Stimulated activated CD8-positive, alpha-beta memory T cell treated with anti-CD3 and anti-CD28 coated beads, Interleukin-12 subunit alpha, Interleukin-12 subunit beta, amount 100 ng/mL, for 1 hour (primary cell): Measurements from ENCODE around the gene AKR1C3.
"Not testable (repeated sequence)": the region's sequence is repeated elsewhere in the genome, so short reads cannot be mapped to it uniquely, and the experiment has no call there.

Source experiments
- DNase-seq: peaks from one replicate; pipeline ENCODE4 v3.0.0-alpha.2; 2020; ENCODE audit warnings: low read depth

AKR1C3 gene

GRCh38 chr10:5094265-5095205, at the start of gene AKR1C3:
Gene AKR1C3, plus strand, starts transcription at chr10:5094414. Its CDS starts 31 bp downstream, at chr10:5094445.
- DNase-seq, result no peak

GRCh38 chr10:5045095-5045494, 49.1 kb upstream of the AKR1C3 start:
- DNase-seq, result no peak

- no peak for DNase-seq
These were observed 47.8 kb upstream of the AKR1C3 start for GRCh38 chr10:5046410-5046809.

GRCh38 chr10:5047055-5047454, 47.2 kb upstream of the AKR1C3 start:
- not testable (repeated sequence) for DNase-seq

GRCh38 chr10:5047912-5048628, 46.1 kb upstream of the AKR1C3 start:
- DNase-seq, result no peak

- DNase-seq, result not testable (repeated sequence)
These were observed 41.2 kb upstream of the AKR1C3 start for GRCh38 chr10:5052951-5053500.

GRCh38 chr10:5054831-5055230, 39.4 kb upstream of the AKR1C3 start:
- not testable (repeated sequence) for DNase-seq

GRCh38 chr10:5059267-5059666, 34.9 kb upstream of the AKR1C3 start:
- DNase-seq, result not testable (repeated sequence)

- not testable (repeated sequence) for DNase-seq
These were observed 33.4 kb upstream of the AKR1C3 start for GRCh38 chr10:5060791-5061190.

GRCh38 chr10:5064656-5065055, 29.6 kb upstream of the AKR1C3 start:
- no peak for DNase-seq

GRCh38 chr10:5068274-5068984, 25.8 kb upstream of the AKR1C3 start:
- DNase-seq, result no peak

GRCh38 chr10:5070648-5071410, 23.4 kb upstream of the AKR1C3 start:
- DNase-seq, result no peak

- DNase-seq, result no peak
These were observed 22.6 kb upstream of the AKR1C3 start for GRCh38 chr10:5071411-5072198.

GRCh38 chr10:5073659-5074058, 20.6 kb upstream of the AKR1C3 start:
- no peak for DNase-seq

- no peak for DNase-seq
These were observed 17.6 kb upstream of the AKR1C3 start for GRCh38 chr10:5076615-5077014.

- DNase-seq, result no peak
These were observed 15.6 kb upstream of the AKR1C3 start for GRCh38 chr10:5078547-5079180.

- DNase-seq, result no peak
These were observed 14.8 kb upstream of the AKR1C3 start for GRCh38 chr10:5079306-5079830.

- no peak for DNase-seq
These were observed 14.4 kb upstream of the AKR1C3 start for GRCh38 chr10:5079836-5080235.

GRCh38 chr10:5081091-5081490, 13.1 kb upstream of the AKR1C3 start:
- no peak for DNase-seq
